Type B pancreatic cell (in vitro differentiated cells): Measurements from ENCODE around the gene CCNY. TPM values are rescaled to one million over a fixed set of nuclear protein-coding genes. Genes with fewer than 3 reads are reported as not detected.

Source experiments
- DNase-seq: peaks from one replicate; pipeline ENCODE4 v3.0.0; 2021; ENCODE audit warnings: mixed read lengths; ENCODE audit not compliant: unreplicated experiment; ENCODE audit errors: extremely low spot score
- H3K27ac Mint-ChIP-seq: 2 replicates; pipeline ENCODE4 v1.8.0; 2021; ENCODE audit warnings: mild to moderate bottlenecking, mixed read lengths
- H3K27me3 Mint-ChIP-seq: 2 replicates; pipeline ENCODE4 v1.8.0; 2021; ENCODE audit warnings: mixed read lengths
- H3K36me3 Mint-ChIP-seq: 2 replicates; pipeline ENCODE4 v1.8.0; 2021; ENCODE audit warnings: mixed read lengths
- H3K4me1 Mint-ChIP-seq: one replicate; pipeline ENCODE4 v1.8.0; 2021; ENCODE audit warnings: mixed read lengths; ENCODE audit not compliant: unreplicated experiment
- H3K4me3 Mint-ChIP-seq: 2 replicates; pipeline ENCODE4 v1.8.0; 2021; ENCODE audit warnings: mild to moderate bottlenecking, mixed read lengths
- H3K9me3 Mint-ChIP-seq: 2 replicates; pipeline ENCODE4 v1.8.0; 2021; ENCODE audit warnings: mixed read lengths
- total RNA-seq: library from RNA; stranded (reverse); gene quantifications from 2 replicates; pipeline ENCODE4 v1.2.1, GENCODE V29; 2021; ENCODE audit warnings: low replicate concordance
- TF ChIP-seq, protein P1 (sequence below): fragments of 200-600 bp; sonication (generic); conservative IDR thresholded peaks from 2 replicates; pipeline ENCODE4 v1.5.0; 2021; ENCODE audit warnings: antibody characterized with exemption, mild to moderate bottlenecking

The CCNY gene
- total RNA-seq, 1 donor from 2014 or later = 74.6 TPM

DNA sequence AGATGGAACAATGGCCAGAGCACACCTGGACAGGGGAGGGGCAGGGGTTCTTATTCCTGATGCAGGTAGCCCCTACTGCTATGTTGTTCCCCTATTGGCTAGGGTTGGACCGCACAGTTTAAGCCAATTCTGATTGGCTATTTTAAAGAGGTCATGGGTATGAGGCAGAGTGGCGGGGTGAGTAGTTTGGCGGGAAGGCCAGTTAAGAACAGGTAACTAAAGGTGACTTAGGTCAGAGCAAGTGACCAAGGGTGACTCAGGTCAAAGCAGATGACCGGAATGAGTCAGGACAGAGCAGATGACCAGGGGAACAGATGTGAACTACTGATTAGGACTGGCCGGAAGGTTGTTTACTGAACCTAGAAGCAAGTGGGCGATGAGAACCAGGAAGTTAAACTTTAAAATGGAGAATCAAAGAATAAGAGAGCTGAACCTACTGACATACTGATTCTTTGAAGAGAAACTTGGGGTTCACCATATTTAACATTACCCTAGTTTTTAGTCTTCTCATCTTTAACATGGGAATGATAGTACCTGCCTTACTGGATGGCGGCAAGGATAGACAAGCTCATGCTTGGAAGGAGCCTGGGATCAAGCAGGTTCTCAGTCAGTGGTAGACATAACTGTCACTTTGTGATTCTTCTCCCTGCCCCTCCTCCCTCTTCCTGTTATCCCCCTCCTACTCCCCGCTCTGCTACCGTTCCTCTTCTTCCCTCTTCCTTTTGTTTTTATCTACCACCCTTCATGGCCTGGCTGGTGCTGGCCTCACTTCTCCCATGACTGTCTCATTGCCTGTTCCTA lies 55.0 kb downstream of the CCNY start:
- no peak overlapping the region for H3K4me3 Mint-ChIP-seq
- H3K4me1 Mint-ChIP-seq = peaks cover 46% of the 10 kb centered on the region
- no peaks in the 10 kb centered on the region for H3K36me3 Mint-ChIP-seq
- DNase-seq = no peak
- no peaks in the 10 kb centered on the region for H3K27me3 Mint-ChIP-seq
- no peak overlapping the region for H3K27ac Mint-ChIP-seq
- TF ChIP-seq, protein P1, sequence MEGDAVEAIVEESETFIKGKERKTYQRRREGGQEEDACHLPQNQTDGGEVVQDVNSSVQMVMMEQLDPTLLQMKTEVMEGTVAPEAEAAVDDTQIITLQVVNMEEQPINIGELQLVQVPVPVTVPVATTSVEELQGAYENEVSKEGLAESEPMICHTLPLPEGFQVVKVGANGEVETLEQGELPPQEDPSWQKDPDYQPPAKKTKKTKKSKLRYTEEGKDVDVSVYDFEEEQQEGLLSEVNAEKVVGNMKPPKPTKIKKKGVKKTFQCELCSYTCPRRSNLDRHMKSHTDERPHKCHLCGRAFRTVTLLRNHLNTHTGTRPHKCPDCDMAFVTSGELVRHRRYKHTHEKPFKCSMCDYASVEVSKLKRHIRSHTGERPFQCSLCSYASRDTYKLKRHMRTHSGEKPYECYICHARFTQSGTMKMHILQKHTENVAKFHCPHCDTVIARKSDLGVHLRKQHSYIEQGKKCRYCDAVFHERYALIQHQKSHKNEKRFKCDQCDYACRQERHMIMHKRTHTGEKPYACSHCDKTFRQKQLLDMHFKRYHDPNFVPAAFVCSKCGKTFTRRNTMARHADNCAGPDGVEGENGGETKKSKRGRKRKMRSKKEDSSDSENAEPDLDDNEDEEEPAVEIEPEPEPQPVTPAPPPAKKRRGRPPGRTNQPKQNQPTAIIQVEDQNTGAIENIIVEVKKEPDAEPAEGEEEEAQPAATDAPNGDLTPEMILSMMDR = no peak
- H3K9me3 Mint-ChIP-seq = peaks cover 6% of the 10 kb centered on the region

DNA sequence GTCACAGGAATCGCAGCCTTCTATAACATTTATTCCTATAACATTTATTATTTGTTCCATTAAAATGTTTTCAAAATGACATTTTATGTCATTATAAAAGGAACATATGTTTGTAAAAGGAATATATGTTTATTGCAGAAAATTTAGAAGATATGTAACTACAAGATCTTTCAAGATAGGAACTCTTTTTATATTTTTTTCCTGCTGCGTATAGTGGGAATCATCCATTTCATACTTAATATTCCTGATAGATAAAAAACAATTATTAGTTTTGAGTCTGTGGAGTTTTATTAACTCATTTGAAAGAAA lies 55.6 kb downstream of the CCNY start:
- H3K27ac Mint-ChIP-seq = no peak overlapping the region
- no peak for DNase-seq
- no peaks in the 10 kb centered on the region for H3K36me3 Mint-ChIP-seq
- TF ChIP-seq, protein P1 = no peak
- no peak overlapping the region for H3K4me3 Mint-ChIP-seq
- peaks cover 6% of the 10 kb centered on the region for H3K9me3 Mint-ChIP-seq
- no peaks in the 10 kb centered on the region for H3K27me3 Mint-ChIP-seq
- H3K4me1 Mint-ChIP-seq = peaks cover 47% of the 10 kb centered on the region

DNA sequence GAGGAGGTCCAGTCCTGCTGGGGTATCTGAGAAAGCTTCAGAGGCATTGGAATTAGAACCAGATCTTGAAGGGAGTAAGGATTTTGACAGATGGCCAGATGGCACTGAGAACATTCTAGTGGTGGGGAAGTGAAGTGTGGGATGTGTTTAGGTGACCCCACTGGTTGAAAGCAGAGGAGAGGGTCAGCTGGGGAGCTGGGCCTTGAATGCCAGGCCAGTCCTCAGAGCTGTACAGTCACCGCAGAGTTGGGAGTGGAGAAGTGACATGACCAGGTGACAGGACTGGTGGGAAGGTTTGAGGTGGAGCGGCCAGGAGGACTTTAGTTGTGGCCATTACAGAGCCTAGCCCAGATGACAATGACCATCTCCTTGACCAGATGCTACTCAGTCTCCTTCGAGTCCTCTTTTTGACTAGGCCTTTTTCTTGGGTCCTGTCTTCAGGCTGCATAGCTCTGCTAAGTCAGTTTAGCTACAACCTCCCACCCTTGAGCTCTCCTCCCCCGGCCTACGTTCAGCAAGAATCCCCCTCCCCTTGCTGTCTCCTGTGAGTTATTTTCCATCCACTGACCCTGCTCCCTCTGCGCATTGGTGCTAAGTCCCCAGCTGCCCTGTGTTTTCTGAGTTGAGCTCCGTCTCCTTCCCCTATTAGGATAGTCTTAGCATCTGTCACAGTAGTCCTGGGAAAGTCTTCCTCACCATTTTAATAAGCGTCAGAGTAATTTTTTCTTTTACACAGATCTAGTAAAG lies 56.3 kb downstream of the CCNY start:
- H3K36me3 Mint-ChIP-seq = no peaks in the 10 kb centered on the region
- H3K9me3 Mint-ChIP-seq = peaks cover 6% of the 10 kb centered on the region
- H3K4me3 Mint-ChIP-seq = no peak overlapping the region
- no peaks in the 10 kb centered on the region for H3K27me3 Mint-ChIP-seq
- no peak overlapping the region for H3K27ac Mint-ChIP-seq
- peaks cover 45% of the 10 kb centered on the region for H3K4me1 Mint-ChIP-seq
- TF ChIP-seq, protein P1 = no peak
- no peak for DNase-seq

DNA sequence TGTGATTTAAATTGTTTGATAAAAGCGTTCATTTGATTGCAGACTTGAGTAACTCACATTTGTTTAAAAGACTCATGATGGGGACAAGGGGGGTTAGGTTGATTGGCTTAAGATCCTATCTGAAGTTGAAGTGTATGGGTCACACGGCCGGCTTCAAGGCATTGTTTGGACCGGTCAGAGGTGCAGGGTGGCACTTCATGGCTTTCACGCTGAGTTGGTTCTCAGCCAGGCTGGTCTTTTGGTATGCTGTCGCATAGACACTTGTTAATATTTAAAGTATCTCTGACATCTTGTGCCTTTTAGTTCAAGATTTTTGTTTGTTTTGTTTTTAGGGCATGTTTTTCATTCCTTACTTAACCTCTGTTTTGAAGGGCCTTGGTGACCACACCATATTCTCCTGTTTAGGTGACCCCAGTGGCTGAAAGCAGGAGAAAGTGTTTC lies 58.1 kb downstream of the CCNY start:
- Mint-ChIP-seq H3K4me1 (peaks cover 52% of the 10 kb centered on the region), H3K27me3 (no peaks in the 10 kb centered on the region), H3K27ac (no peak overlapping the region), H3K36me3 (no peaks in the 10 kb centered on the region), H3K9me3 (peaks cover 6% of the 10 kb centered on the region), H3K4me3 (no peak overlapping the region)
- TF ChIP-seq, protein P1 = no peak
- DNase-seq = no peak

DNA sequence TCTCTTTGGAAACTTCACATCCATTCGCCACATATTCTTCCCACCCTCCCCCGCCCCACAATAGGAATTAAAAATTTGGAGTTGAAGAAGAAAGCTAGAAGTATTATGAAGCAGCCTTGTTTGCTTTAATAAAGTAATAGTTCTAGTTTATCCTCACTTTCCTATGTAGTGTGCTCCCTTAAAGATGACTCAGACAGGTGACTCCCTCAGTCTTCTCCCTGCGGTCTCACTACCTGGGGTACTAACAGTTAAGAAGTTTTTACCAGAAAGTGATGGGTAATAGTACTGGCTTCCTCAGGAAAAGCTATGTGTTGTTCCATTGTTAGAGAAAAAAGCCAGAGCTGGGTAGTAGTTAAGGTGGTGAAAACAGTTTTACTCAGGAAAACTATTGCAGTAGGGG lies 58.6 kb downstream of the CCNY start:
- H3K4me1 Mint-ChIP-seq = peaks cover 56% of the 10 kb centered on the region
- TF ChIP-seq, protein P1 = no peak

More for the DNA sequence above, 58.6 kb downstream of the CCNY start:
- peak overlapping the region; percentile 21 for H3K27ac Mint-ChIP-seq
- H3K9me3 Mint-ChIP-seq = peaks cover 6% of the 10 kb centered on the region
- H3K4me3 Mint-ChIP-seq = no peak overlapping the region
- no peaks in the 10 kb centered on the region for H3K27me3 Mint-ChIP-seq
- no peaks in the 10 kb centered on the region for H3K36me3 Mint-ChIP-seq
- no peak for DNase-seq
